ENCODE measurements around the gene INTS11. TPM values are rescaled to one million over a fixed set of nuclear protein-coding genes. Genes with fewer than 3 reads are reported as not detected.

INTS11 gene
- total and polyA plus RNA-seq, 2 of the 13 experiments (the other 11 are each of a cell fraction or from before 2014, with no cell fraction given), result 52.8 to 94.8 TPM

- no peak for TF ChIP-seq ZNF550 (CRISPR knock-in tag; IDR thresholded peaks at IDR 0.05; ENCODE audit: borderline replicate concordance)
- no peak for TF ChIP-seq ZNF382 (CRISPR knock-in tag; IDR thresholded peaks at IDR 0.05; ENCODE audit: borderline replicate concordance)
- TF ChIP-seq ZNF33A (CRISPR knock-in tag; IDR thresholded peaks at IDR 0.05; ENCODE audit: borderline replicate concordance), result no peak
- no peak for TF ChIP-seq RAD21 (CRISPR knock-in tag; IDR thresholded peaks at IDR 0.05)
- TF ChIP-seq KAT8 (CRISPR knock-in tag; IDR thresholded peaks at IDR 0.05), result no peak
- TF ChIP-seq EHMT2 (IDR thresholded peaks at IDR 0.05; ENCODE audit: borderline replicate concordance, low read depth, low read length), result no peak
- TF ChIP-seq AKAP8 (CRISPR knock-in tag; IDR thresholded peaks at IDR 0.05), result peak; percentile 95
- TF ChIP-seq MAFG (CRISPR knock-in tag; IDR thresholded peaks at IDR 0.05), result no peak
- TF ChIP-seq ZBTB7A (CRISPR knock-in tag; IDR thresholded peaks at IDR 0.05), result 0 out of 2 replicates have a peak, but pooled peaks have one; percentile 50
- TF ChIP-seq BRD4 (CRISPR knock-in tag; IDR thresholded peaks at IDR 0.05), result peak; percentile 95
- TF ChIP-seq ZFP36 (IDR thresholded peaks at IDR 0.05; ENCODE audit: borderline replicate concordance, low read depth, low read length, partially characterized antibody), result no peak
- no peak for TF ChIP-seq ZBTB2 (CRISPR knock-in tag; IDR thresholded peaks at IDR 0.05; ENCODE audit: low read depth)
- no peak; the same call in none of the 2 replicates for TF ChIP-seq ZC3H13 (CRISPR knock-in tag; IDR thresholded peaks at IDR 0.05)
- TF ChIP-seq, protein P1, sequence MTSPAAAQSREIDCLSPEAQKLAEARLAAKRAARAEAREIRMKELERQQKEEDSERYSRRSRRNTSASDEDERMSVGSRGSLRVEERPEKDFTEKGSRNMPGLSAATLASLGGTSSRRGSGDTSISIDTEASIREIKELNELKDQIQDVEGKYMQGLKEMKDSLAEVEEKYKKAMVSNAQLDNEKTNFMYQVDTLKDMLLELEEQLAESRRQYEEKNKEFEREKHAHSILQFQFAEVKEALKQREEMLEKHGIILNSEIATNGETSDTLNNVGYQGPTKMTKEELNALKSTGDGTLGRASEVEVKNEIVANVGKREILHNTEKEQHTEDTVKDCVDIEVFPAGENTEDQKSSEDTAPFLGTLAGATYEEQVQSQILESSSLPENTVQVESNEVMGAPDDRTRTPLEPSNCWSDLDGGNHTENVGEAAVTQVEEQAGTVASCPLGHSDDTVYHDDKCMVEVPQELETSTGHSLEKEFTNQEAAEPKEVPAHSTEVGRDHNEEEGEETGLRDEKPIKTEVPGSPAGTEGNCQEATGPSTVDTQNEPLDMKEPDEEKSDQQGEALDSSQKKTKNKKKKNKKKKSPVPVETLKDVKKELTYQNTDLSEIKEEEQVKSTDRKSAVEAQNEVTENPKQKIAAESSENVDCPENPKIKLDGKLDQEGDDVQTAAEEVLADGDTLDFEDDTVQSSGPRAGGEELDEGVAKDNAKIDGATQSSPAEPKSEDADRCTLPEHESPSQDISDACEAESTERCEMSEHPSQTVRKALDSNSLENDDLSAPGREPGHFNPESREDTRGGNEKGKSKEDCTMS (CRISPR knock-in tag; conservative IDR thresholded peaks at IDR 0.05), result no peak
- no peak; the same call in 1 of the 2 replicates for TF ChIP-seq ZNF136 (CRISPR knock-in tag; IDR thresholded peaks at IDR 0.05; ENCODE audit: low read depth)
- no peak for TF ChIP-seq ZNF430 (CRISPR knock-in tag; IDR thresholded peaks at IDR 0.05)
- TF ChIP-seq, protein P2, sequence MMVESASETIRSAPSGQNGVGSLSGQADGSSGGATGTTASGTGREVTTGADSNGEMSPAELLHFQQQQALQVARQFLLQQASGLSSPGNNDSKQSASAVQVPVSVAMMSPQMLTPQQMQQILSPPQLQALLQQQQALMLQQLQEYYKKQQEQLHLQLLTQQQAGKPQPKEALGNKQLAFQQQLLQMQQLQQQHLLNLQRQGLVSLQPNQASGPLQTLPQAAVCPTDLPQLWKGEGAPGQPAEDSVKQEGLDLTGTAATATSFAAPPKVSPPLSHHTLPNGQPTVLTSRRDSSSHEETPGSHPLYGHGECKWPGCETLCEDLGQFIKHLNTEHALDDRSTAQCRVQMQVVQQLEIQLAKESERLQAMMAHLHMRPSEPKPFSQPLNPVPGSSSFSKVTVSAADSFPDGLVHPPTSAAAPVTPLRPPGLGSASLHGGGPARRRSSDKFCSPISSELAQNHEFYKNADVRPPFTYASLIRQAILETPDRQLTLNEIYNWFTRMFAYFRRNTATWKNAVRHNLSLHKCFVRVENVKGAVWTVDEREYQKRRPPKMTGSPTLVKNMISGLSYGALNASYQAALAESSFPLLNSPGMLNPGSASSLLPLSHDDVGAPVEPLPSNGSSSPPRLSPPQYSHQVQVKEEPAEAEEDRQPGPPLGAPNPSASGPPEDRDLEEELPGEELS (CRISPR knock-in tag; IDR thresholded peaks at IDR 0.05), result peak; percentile 30; the same call in 1 of the 2 replicates
- TF ChIP-seq IKZF1 (IDR thresholded peaks at IDR 0.05), result no peak
- TF ChIP-seq CHD4 (IDR thresholded peaks at IDR 0.05; ENCODE audit: borderline replicate concordance, low read length), result no peak
- TF ChIP-seq, protein P3, sequence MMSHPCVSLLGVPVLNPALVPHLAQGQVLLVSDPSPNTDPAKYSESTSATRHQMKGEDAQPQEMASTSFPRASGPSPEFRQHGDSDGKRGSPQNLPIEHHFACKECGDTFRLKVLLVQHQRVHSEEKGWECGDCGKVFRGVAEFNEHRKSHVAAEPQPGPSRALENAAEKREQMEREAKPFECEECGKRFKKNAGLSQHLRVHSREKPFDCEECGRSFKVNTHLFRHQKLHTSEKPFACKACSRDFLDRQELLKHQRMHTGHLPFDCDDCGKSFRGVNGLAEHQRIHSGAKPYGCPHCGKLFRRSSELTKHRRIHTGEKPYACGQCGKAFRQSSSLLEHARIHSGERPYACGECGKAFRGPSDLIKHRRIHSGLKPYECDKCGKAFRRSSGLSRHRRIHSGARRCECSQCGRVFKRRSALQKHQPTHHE (CRISPR knock-in tag; IDR thresholded peaks at IDR 0.05; ENCODE audit: borderline replicate concordance), result no peak; the same call in 1 of the 2 replicates
- no peak for TF ChIP-seq ZNF510 (CRISPR knock-in tag; IDR thresholded peaks at IDR 0.05; ENCODE audit: low read depth)
- TF ChIP-seq ZKSCAN5 (CRISPR knock-in tag; IDR thresholded peaks at IDR 0.05), result no peak
- no peak for TF ChIP-seq YY1 (IDR thresholded peaks at IDR 0.05; ENCODE audit: insufficient read depth, insufficient replicate concordance, low read depth, low read length)
- TF ChIP-seq ZNF180 (CRISPR knock-in tag; IDR thresholded peaks at IDR 0.05; ENCODE audit: borderline replicate concordance, low read depth), result no peak
These were observed 17.7 kb downstream of the INTS11 start (continued) for GRCh38 chr1:1306661-1307260.
